Measurements from ENCODE around the gene SARDH.

GRCh38 chr9:133727876-133728441, 10.2 kb downstream of the SARDH start:
- TF ChIP-seq CTCF (IDR thresholded peaks at IDR 0.05 in 2 of 3, conservative IDR thresholded peaks at IDR 0.05 in 1 of 3; ENCODE audit: borderline replicate concordance in 1 of 3, insufficient read depth in 1 of 3, low read depth in 2 of 3, low read length in 2 of 3) (no peak), ELF1 (IDR thresholded peaks at IDR 0.05; ENCODE audit: borderline replicate concordance, low read depth) (no peak), REST (IDR thresholded peaks at IDR 0.05; ENCODE audit: low read depth) (no peak), EZH2phosphoT487 (IDR thresholded peaks at IDR 0.05; ENCODE audit: borderline replicate concordance) (no peak), POLR2A (IDR thresholded peaks at IDR 0.05; ENCODE audit: borderline replicate concordance, extremely low read depth, insufficient read depth, insufficient read length) (no peak)

Measured in HCT116 (cell line).